GM20000 (cell line): ENCODE results near the gene RHBDF1.

ENCODE experiments used
- DNase-seq: peaks from one replicate; pipeline ENCODE4 v3.0.0; 2012; ENCODE audit warnings: low spot score
- CTCF ChIP-seq: IDR thresholded peaks from 2 replicates; pipeline ENCODE4 v1.5.1; 2012; ENCODE audit warnings: mild to moderate bottlenecking, control low read depth; ENCODE audit errors: extremely low read depth, missing control alignments

The RHBDF1 gene, protein sequence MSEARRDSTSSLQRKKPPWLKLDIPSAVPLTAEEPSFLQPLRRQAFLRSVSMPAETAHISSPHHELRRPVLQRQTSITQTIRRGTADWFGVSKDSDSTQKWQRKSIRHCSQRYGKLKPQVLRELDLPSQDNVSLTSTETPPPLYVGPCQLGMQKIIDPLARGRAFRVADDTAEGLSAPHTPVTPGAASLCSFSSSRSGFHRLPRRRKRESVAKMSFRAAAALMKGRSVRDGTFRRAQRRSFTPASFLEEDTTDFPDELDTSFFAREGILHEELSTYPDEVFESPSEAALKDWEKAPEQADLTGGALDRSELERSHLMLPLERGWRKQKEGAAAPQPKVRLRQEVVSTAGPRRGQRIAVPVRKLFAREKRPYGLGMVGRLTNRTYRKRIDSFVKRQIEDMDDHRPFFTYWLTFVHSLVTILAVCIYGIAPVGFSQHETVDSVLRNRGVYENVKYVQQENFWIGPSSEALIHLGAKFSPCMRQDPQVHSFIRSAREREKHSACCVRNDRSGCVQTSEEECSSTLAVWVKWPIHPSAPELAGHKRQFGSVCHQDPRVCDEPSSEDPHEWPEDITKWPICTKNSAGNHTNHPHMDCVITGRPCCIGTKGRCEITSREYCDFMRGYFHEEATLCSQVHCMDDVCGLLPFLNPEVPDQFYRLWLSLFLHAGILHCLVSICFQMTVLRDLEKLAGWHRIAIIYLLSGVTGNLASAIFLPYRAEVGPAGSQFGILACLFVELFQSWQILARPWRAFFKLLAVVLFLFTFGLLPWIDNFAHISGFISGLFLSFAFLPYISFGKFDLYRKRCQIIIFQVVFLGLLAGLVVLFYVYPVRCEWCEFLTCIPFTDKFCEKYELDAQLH

GRCh38 chr16:72561-73548 is at the start of gene RHBDF1:
TSS of gene RHBDF1 (minus strand) at chr16:72631. CDS start at chr16:65015, 7,616 bp downstream.
- TF ChIP-seq CTCF: no peak
- peak; percentile 73 for DNase-seq

- no peak for TF ChIP-seq CTCF
- no peak for DNase-seq
These were observed 48.3 kb upstream of the RHBDF1 start for GRCh38 chr16:120756-121155.

DNA sequence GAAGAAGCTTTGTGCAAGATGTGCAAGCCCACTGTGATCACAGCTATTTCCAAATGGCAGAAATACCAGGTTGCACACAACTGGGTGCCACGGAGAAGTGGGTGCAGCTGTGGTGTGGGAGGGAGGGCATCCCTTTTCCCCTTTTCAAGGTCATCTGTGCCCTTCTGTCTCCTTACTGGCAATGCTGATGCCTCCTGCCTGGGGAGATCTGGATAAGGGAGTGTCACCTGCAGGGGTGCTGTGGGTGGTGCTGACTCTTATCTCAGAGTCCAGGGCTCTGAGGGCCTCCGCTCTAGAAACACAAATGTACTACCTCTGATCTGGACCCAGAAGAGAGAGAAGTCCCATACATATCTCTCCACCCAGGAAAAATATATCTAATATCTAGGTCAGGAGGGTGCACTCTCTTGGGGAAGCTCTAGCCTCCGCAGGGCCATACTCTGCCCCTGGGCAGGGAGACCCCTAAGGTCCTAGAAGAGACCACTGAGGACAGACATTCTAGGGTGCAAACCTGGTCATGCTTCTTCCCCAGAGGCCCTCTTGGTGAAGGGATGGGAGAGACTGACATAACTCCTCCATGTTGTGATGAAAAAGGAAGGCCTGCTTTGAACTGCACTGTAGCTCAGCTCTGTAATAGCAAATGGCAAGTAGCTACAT is 47.5 kb upstream of the RHBDF1 start:
- TF ChIP-seq CTCF: no peak
- no peak for DNase-seq

- DNase-seq: no peak
- no peak for TF ChIP-seq CTCF
These were observed 46.9 kb upstream of the RHBDF1 start for GRCh38 chr16:119295-119694.

DNA sequence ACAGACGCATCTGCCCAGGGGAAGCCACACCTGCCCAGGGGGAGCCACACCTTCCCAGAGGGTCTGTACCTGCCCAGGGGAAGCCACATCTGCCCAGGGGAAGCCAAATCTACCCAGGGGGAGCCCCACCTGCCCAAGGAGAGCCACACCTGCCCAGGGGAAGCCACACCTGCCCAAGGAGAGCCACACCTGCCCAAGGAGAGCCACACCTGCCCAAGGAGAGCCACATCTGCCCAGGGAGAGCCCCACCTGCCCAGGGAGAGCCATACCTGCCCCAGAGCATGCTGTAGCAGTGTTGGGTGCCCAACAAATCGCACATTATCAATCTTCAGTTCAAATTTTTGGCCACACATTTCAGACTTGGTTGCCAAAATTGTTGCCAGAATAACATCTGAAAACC is 46.4 kb upstream of the RHBDF1 start:
- DNase-seq: no peak
- no peak for TF ChIP-seq CTCF

DNA sequence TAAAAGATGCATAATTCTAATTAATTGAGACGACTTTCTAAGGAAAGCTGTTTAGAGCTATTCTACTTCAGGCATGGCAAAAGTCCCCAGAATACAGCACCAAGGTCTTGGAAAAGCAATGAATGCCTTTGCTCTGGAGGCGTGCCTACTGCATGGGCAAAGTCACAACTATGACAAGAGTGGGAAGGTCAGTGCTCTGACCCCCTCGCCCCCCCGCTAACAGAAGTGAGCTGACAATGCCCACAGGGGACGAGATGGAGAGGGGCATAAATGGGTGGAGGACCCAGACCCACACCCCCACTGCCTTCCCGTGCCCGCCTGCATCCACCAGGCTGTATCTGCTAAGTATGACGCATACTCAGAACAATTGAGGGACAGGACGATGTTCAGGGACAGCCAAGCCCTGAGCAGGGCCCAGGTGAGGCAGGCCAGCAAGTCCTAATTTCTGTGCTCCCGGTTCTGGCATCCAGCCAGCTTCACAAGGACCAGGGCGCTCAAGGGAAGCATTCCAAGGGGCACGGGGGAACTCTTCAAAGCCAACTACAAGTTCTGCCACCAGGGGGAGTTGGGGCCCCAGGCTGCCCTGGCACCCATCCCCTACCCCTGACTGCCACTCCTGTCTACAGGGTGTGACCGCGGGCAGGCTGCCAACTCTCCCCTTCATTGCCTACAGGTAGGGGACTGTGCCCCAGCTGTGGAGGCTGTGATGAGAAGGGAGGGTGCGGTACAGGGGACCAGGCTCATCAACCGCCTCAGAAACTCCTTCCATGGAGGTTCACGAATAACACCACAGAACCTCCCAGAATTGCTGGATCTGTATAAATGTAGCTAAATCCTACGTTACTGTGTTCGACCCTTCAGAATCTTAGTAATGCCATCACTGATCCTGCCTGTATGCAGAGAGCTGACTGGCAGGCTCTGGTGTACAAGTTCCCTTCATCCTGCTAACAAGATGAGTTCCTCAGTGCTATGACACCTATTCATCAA is 45.2 kb upstream of the RHBDF1 start:
- peak; percentile 58 for TF ChIP-seq CTCF
- peak; percentile 56 for DNase-seq
